Measurements from ENCODE around the gene TNS1.

Gene TNS1

DNA sequence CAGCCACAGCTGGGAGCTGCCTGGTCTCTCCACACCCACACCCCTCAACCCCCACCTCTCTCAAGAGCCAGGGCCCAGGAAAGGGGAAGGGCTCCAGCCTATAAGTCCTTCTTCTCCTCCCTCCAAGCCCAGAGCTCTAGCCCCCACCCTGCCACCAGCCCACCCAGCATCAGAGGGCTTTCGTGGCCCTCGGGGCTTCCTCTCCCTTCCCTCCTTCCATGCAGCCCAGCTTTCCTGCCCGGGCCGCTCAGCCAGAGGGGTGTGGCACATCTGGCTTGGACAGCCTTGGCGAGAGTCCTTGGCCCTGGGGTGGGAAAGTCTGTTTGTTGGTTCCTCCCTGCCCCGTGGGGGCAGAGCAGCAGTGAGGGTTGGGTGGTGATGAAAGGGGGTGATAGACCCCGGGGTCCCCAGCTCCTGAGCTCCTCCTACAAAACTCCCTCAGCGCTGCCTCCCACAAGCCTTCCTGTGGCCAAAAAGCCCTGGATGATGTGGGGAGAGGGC, 7.0 kb downstream of the TNS1 start:
- H3K36me3 ChIP-seq (replicated peaks; ENCODE audit: insufficient read depth, low read length): no peaks in the 10 kb centered on the region
- H3K9ac ChIP-seq (ENCODE audit: low read length): no peak overlapping the region
- H4K20me1 ChIP-seq (ENCODE audit: insufficient read depth, low read length): no peaks in the 10 kb centered on the region

DNA sequence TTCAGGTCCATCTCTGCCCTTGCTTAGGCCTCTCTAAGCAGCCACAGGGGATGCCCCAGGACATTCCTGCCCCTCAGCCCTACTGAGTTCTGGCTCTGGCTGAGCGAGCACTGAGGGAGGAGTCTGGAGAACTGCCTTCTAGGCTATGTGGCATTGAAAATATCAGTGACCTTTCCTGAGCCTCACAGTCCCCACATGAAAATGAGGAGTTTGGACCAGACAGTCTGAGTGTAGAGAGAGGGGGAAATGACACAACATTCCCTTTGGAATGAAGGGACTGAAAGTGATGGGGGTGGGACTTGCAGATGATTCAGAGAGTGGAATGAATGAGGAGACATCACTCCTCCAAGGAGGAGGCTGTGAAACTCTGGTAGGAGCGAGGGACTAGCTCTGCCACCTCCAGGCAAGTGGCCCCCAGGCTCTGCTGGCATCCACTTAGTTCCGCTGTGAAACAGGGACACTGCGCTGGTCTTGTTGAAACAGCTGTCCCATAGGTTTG, 8.0 kb downstream of the TNS1 start:
- H2AFZ ChIP-seq (ENCODE audit: low read length): no peak overlapping the region
- no peak overlapping the region for H3K27ac ChIP-seq (ENCODE audit: low read length)
- H4K20me1 ChIP-seq (ENCODE audit: insufficient read depth, low read length): no peaks in the 10 kb centered on the region
- no peak overlapping the region for H3K9ac ChIP-seq (ENCODE audit: low read length)
- no peaks in the 10 kb centered on the region for H3K4me1 ChIP-seq (ENCODE audit: low read length)
- H3K4me2 ChIP-seq (ENCODE audit: low read depth, low read length): no peak overlapping the region
- H3K9me3 ChIP-seq (replicated peaks; ENCODE audit: insufficient read depth, low read length): no peaks in the 10 kb centered on the region
- no peak for DNase-seq
- H3F3A ChIP-seq (ENCODE audit: insufficient read depth, low read length): no peaks in the 10 kb centered on the region
- H3K4me3 ChIP-seq (ENCODE audit: low read length): no peak overlapping the region
- H3K27me3 ChIP-seq (replicated peaks; ENCODE audit: insufficient read depth, low read length): 0 out of 2 replicates have a peak, but pooled peaks cover 6% of the 10 kb centered on the region
- no peaks in the 10 kb centered on the region for H3K9me2 ChIP-seq (replicated peaks; ENCODE audit: insufficient read depth, low read length)
- TF ChIP-seq, protein P1, sequence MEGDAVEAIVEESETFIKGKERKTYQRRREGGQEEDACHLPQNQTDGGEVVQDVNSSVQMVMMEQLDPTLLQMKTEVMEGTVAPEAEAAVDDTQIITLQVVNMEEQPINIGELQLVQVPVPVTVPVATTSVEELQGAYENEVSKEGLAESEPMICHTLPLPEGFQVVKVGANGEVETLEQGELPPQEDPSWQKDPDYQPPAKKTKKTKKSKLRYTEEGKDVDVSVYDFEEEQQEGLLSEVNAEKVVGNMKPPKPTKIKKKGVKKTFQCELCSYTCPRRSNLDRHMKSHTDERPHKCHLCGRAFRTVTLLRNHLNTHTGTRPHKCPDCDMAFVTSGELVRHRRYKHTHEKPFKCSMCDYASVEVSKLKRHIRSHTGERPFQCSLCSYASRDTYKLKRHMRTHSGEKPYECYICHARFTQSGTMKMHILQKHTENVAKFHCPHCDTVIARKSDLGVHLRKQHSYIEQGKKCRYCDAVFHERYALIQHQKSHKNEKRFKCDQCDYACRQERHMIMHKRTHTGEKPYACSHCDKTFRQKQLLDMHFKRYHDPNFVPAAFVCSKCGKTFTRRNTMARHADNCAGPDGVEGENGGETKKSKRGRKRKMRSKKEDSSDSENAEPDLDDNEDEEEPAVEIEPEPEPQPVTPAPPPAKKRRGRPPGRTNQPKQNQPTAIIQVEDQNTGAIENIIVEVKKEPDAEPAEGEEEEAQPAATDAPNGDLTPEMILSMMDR (IDR thresholded peaks at IDR 0.05; ENCODE audit: low read length): no peak
- TF ChIP-seq EZH2phosphoT487 (IDR thresholded peaks at IDR 0.05; ENCODE audit: low read length) (no peak), EZH2 (optimal IDR thresholded peaks at IDR 0.05; ENCODE audit: low read depth, low read length) (no peak)
- no peaks in the 10 kb centered on the region for H3K79me2 ChIP-seq (ENCODE audit: low read length)
- no peaks in the 10 kb centered on the region for H3K36me3 ChIP-seq (replicated peaks; ENCODE audit: insufficient read depth, low read length)

More for the DNA sequence above, 7.0 kb downstream of the TNS1 start:
- TF ChIP-seq EZH2phosphoT487 (IDR thresholded peaks at IDR 0.05; ENCODE audit: low read length) (no peak), EZH2 (optimal IDR thresholded peaks at IDR 0.05; ENCODE audit: low read depth, low read length) (no peak)
- TF ChIP-seq, protein P1 (IDR thresholded peaks at IDR 0.05; ENCODE audit: low read length): no peak
- Histone ChIP-seq H2AFZ (ENCODE audit: low read length) (no peak overlapping the region), H3K9me3 (replicated peaks; ENCODE audit: insufficient read depth, low read length) (no peaks in the 10 kb centered on the region), H3K4me2 (ENCODE audit: low read depth, low read length) (no peak overlapping the region), H3K9me2 (replicated peaks; ENCODE audit: insufficient read depth, low read length) (no peaks in the 10 kb centered on the region), H3K4me1 (ENCODE audit: low read length) (no peaks in the 10 kb centered on the region), H3F3A (ENCODE audit: insufficient read depth, low read length) (no peaks in the 10 kb centered on the region), H3K4me3 (ENCODE audit: low read length) (no peak overlapping the region), H3K79me2 (ENCODE audit: low read length) (no peaks in the 10 kb centered on the region), H3K27ac (ENCODE audit: low read length) (no peak overlapping the region), H3K27me3 (replicated peaks; ENCODE audit: insufficient read depth, low read length) (0 out of 2 replicates have a peak, but pooled peaks cover 6% of the 10 kb centered on the region)
- DNase-seq: no peak

DNA sequence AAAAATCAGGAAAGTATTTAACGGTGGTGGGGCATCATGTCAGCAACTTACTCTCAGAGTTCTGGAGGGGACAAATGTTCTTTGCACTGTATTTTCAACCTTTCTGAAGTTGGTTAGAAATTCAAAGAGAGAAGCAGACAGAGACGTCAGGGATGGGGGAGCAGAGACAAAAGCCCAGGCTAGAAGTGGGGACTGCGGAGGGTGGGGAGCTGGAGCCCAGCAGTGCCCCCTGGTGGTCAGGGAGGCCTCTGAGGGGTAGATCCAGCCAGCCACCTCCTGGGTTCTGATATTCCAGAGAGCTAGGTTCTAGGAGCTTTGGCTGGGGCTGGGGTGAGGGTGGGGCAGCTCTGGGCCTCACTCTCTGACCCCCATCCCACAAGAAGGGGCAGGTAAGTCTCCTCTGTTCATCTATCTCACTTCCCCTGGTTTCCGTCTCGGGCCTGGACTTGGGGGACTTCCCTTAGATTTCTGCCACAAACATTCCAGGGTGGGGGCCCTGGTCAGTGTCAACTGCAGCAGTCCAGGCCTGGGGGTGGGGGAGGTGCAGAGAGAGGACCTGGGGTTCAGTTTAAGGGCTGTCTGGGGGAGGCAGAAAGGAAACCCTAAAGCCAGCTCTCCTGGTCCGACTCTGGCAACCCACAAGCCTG, 8.9 kb downstream of the TNS1 start:
- H3K4me2 ChIP-seq (ENCODE audit: low read depth, low read length): no peak overlapping the region
- H3K27me3 ChIP-seq (replicated peaks; ENCODE audit: insufficient read depth, low read length): 0 out of 2 replicates have a peak, but pooled peaks cover 6% of the 10 kb centered on the region
- no peak overlapping the region for H3K4me3 ChIP-seq (ENCODE audit: low read length)
- H3K4me1 ChIP-seq (ENCODE audit: low read length): no peaks in the 10 kb centered on the region
- no peak overlapping the region for H3K27ac ChIP-seq (ENCODE audit: low read length)
- no peaks in the 10 kb centered on the region for H3K79me2 ChIP-seq (ENCODE audit: low read length)
- no peaks in the 10 kb centered on the region for H3K36me3 ChIP-seq (replicated peaks; ENCODE audit: insufficient read depth, low read length)
- no peak overlapping the region for H3K9ac ChIP-seq (ENCODE audit: low read length)
- TF ChIP-seq, protein P1 (IDR thresholded peaks at IDR 0.05; ENCODE audit: low read length): peak; percentile 79
- no peak for TF ChIP-seq EZH2 (optimal IDR thresholded peaks at IDR 0.05; ENCODE audit: low read depth, low read length)
- peak; percentile 27 for DNase-seq
- H3K9me3 ChIP-seq (replicated peaks; ENCODE audit: insufficient read depth, low read length): no peaks in the 10 kb centered on the region
- no peaks in the 10 kb centered on the region for H3F3A ChIP-seq (ENCODE audit: insufficient read depth, low read length)
- no peaks in the 10 kb centered on the region for H3K9me2 ChIP-seq (replicated peaks; ENCODE audit: insufficient read depth, low read length)
- no peak overlapping the region for H2AFZ ChIP-seq (ENCODE audit: low read length)
- H4K20me1 ChIP-seq (ENCODE audit: insufficient read depth, low read length): no peaks in the 10 kb centered on the region

All from MM.1S (cell line).